SH-SY5Y (cell line): ENCODE results near the gene KLC1.

ENCODE experiments used
- GATA2 ChIP-seq: IDR thresholded peaks from 2 replicates; pipeline ENCODE4 v1.6.1; 2011; ENCODE audit warnings: mild to moderate bottlenecking, low read depth, low read length
- GATA3 ChIP-seq: IDR thresholded peaks from 2 replicates; pipeline ENCODE4 v1.6.1; 2011; ENCODE audit warnings: low read depth, mild to moderate bottlenecking, low read length, moderate library complexity

Gene KLC1

GRCh38 chr14:103740991-103741689, 112.1 kb downstream of the KLC1 start:
- TF ChIP-seq GATA3 (no peak), GATA2 (no peak)

DNA sequence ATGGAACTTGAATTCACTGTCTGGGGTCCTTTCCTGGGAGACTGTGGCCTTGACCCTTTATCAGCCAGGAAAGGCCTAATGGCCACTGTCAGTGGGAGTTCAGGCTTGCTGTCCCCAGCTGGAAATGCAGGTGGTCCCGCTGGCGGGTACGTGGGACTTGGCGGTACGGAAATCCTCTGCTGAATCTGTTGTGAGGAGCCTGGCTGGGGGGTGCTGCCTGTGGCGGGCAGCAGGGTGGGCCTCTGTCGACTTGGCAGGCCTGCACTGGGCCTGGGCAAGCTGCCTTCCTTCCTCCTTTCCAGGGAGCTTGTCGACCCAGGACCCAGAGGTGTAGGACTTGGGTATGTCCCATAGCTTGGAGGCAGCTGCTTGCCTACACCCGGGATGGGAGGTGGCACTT, 112.9 kb downstream of the KLC1 start:
- TF ChIP-seq GATA3 = no peak
- TF ChIP-seq GATA2 = no peak

DNA sequence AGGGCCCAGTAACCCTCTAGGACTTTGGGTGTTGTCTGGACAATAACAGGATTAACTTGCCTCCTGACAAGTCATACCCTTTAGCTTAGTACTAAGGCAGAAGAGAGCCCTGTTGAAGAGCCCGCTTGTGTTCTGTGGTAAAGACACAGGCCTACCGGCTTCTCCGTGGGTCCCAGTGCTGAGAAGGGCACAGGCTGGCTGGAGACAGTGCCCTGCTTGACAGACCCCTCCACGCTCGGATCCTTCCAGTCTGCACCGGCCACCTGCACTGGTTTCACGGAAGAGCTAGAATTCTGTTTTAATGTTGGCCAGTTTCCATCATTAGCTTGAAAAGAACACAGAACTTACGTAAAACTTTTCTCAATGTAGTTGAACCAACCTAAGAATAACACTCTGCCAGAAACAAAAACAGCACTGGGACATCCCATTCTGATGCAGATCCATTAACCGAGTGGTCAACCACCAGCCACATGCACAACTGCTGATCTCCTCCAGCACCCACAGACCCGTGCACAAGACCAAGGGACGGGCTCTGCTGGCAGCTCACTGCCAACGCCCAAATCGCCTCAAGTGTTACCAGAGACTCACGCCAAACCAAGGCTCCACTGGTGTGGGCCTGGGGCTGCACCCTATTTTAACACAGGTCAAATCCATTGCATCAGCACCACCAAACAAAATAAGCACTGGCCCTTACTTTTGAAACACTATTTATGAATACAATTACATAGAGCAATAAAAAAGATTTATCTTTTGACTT, 113.7 kb downstream of the KLC1 start:
- TF ChIP-seq GATA2 (no peak), GATA3 (no peak)

- TF ChIP-seq GATA3 (no peak), GATA2 (no peak)
Observed at GRCh38 chr14:103743691-103744090, 114.7 kb downstream of the KLC1 start.

DNA sequence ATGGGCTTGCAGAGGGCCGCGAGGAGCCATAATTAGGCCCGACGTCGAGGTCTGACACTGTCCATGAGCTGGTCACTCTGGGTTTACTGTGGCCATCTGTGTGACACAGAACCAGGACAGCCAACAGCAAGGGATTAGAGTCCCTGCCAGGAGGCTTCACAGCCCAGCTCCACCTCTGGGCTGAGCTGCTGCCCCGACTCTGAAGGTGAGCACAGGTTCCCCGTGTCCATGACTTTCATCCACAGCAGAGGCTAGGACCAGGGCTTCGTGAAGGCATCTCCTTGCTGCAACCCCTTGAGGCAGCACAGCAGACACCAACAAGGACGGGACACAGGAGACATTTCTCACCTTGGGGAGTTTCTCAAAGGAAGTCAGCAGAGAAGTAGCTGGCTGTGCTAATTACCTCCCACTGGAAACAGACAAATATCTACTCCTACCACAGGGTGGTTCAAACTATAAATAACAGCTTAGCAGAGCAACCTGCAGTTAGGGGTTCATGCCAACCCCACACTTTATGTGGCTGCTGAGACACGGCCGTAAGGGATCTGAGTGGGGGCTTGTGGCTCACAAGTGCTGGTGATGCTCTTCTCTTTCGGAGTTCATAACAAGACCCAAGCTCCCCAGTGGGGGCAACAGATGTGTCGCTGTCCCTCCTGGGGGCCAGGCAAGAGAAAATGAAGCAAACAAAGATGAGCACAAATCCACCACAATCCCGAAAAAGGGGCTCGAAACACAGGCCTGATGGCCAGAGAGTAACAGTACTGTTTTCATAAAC, 115.8 kb downstream of the KLC1 start:
- TF ChIP-seq GATA3 (no peak), GATA2 (no peak)

DNA sequence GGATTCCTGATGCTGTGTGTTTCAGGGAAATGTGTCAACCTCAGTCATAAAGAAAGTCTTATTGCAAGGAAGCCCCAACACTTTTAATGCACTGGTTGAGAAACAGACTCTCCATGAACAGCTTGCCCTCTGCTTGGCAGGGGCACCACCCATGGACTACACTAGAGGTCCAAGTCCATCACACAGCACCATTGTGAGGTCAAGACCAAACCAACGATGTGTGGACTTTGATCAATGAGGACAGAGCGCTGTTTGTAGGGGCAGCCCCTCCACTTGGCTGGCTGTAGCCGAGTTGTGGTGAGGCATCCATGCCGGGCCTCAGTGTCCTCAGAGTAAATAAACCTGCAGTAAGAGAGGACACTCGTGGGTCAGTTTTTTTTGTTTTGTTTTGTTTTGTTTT, 116.4 kb downstream of the KLC1 start:
- TF ChIP-seq GATA2 = no peak
- no peak for TF ChIP-seq GATA3

GRCh38 chr14:103746701-103747100, 117.7 kb downstream of the KLC1 start:
- TF ChIP-seq GATA2 (no peak), GATA3 (no peak)

DNA sequence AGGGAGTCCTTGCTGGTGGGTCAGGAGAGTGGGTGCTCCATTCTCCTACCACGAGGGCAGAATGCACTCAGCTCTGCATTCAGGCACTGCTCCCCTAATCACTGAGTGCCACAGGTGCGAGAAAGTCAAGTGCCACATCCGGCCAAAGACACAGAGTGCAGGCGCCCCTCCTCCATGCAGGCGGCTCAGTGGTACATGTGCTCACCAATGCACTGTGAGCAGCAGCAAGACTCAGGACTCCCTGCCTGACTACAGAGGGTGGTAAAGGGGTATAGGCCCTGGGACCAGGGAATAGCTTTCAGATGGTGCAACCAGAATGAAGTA, 119.5 kb downstream of the KLC1 start:
- TF ChIP-seq GATA2 (no peak), GATA3 (no peak)

DNA sequence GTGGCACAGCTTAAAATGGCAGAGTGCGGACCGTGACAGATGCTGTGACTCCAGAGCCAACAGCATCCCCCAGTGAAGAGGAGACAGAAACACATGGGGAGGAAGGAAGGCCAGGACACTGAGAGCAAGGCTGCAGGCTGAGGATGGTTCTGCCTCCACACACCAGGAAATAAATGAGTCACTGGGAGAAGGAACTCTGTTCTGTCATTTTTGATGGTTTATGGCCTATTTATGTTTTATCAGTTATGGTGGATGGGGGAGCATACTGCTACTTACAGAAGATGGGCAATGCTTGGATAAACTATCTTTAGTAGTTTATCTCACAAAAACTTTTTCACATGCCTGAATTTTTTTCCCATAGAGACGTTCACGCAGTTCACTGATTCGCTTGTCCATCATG, 120.4 kb downstream of the KLC1 start:
- TF ChIP-seq GATA2 (no peak), GATA3 (no peak)

DNA sequence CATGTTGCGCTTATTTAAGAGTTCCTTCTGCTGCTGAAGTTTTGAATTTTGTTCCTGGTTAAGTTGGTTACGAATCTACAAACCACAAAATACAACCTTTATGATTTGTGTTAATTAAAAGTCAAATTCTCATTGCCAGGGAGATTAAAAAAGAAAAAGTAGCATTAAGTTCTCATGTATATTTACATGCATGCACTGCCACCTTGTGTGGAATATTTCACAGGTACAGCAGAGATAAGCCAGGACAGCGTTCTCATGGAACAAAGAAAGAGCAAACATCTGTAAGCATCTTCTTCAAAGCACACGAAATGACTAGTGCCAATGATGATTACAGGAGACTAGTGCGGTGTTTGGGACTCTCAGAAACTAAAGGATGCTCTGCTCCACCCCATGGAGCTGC, 120.8 kb downstream of the KLC1 start:
- TF ChIP-seq GATA2 = no peak
- no peak for TF ChIP-seq GATA3
